HCT116 (cell line): Measurements from ENCODE around the gene HCRT. TPM values are rescaled to one million over a fixed set of nuclear protein-coding genes. Genes with fewer than 3 reads are reported as not detected.

Experiments used
- ATAC-seq: fragments of 200-7000 bp; cut with Tn5 transposase; 2 replicates; pipeline ENCODE4 v1.9.1; 2020; ENCODE audit warnings: mild to moderate bottlenecking, moderate library complexity
- BruUV-seq: library from RNA; stranded (reverse); fragments of 400-500 nt; replicated peaks from 2 replicates; lab custom pipeline; 2021; lab: Mats Ljungman, UMichigan
- CTCF ChIA-PET: fragments of 300-600 bp; sonication (Branson Sonifier 250); formaldehyde crosslinking; loops from one replicate; lab custom pipeline; 2021; ENCODE audit warnings: antibody characterized with exemption; lab: Charles Lee
- POLR2A ChIA-PET: fragments of 300-600, 350-600 bp; sonication (Branson Sonifier 250); formaldehyde crosslinking; loops from one replicate; lab custom pipeline; 2021; ENCODE audit warnings: antibody characterized with exemption; lab: Charles Lee
- RAD21 ChIA-PET, 2 experiments: fragments of 300-600 bp; sonication (Branson Sonifier 250); formaldehyde crosslinking; loops; one replicate each; lab custom pipeline; 2023; ENCODE audit warnings: low total read pairs in 2 of 2; ENCODE audit not compliant: uncharacterized antibody in 2 of 2, unreplicated experiment in 2 of 2, low non-redundant PET in 1 of 2; lab: Charles Lee
- DNase-seq: peaks from one replicate; pipeline ENCODE4 v3.0.0-alpha.2; 2010; ENCODE audit warnings: low read depth, low spot score
- H2AFZ ChIP-seq: fragments of 200-600 bp; shearing (Covaris generic), sonication (generic); 2 replicates; pipeline ENCODE4 v1.6.1; 2017; ENCODE audit warnings: low read depth, mixed run types, mixed read lengths, antibody characterized with exemption, low read length; ENCODE audit not compliant: poor library complexity, severe bottlenecking
- H3K27ac ChIP-seq: 2 replicates; pipeline ENCODE4 v1.5.1; 2012; ENCODE audit warnings: low read depth, low read length
- H3K27me3 ChIP-seq: fragments of 200-600 bp; sonication (generic); 2 replicates; pipeline ENCODE4 v1.6.1; 2016; ENCODE audit warnings: mixed run types, low read length, mixed read lengths; ENCODE audit not compliant: insufficient read depth
- H3K36me3 ChIP-seq, 2 experiments: fragments of 200-500 bp in 1 of 2; fragments of 200-600 bp in 1 of 2; sonication (Bioruptor generic) in 1 of 2; sonication (generic) in 1 of 2; 2 replicates each; pipeline versions ENCODE4 v1.5.1 to v1.6.1; 2014 to 2016; ENCODE audit warnings: low read length in 2 of 2, inconsistent platforms in 1 of 2, mixed read lengths in 1 of 2, mixed run types in 1 of 2; ENCODE audit not compliant: insufficient read depth in 2 of 2, control insufficient read depth in 1 of 2
- H3K4me1 ChIP-seq, 2 experiments: fragments of 200-600 bp in 1 of 2; sonication (generic) in 1 of 2; 2 replicates each; pipeline versions ENCODE4 v1.5.1 to v1.6.1; 2012 to 2017; ENCODE audit warnings: low read length in 2 of 2, inconsistent platforms in 1 of 2, mild to moderate bottlenecking in 1 of 2, mixed read lengths in 1 of 2, mixed run types in 1 of 2, moderate library complexity in 1 of 2; ENCODE audit not compliant: insufficient read depth in 2 of 2, control insufficient read depth in 1 of 2
- H3K4me2 ChIP-seq: fragments of 200-600 bp; sonication (generic); 2 replicates; pipeline ENCODE4 v1.6.1; 2017; ENCODE audit warnings: mixed run types, low read length, mixed read lengths
- H3K4me3 ChIP-seq, 2 experiments: fragments of 200-600 bp in 1 of 2; sonication (generic) in 1 of 2; replicated peaks in 1 of 2; 2 replicates each; pipeline ENCODE4 v1.5.1; 2011 to 2016; ENCODE audit warnings: low read length in 2 of 2, control low read depth in 1 of 2, low read depth in 1 of 2, mild to moderate bottlenecking in 1 of 2, mixed read lengths in 1 of 2, mixed run types in 1 of 2
- H3K79me2 ChIP-seq: fragments of 200-600 bp; sonication (generic); 2 replicates; pipeline ENCODE4 v1.6.1; 2017; ENCODE audit warnings: mild to moderate bottlenecking, mixed run types, low read length, moderate library complexity, mixed read lengths; ENCODE audit not compliant: insufficient read depth
- H3K9ac ChIP-seq: fragments of 200-600 bp; sonication (generic); 2 replicates; pipeline ENCODE4 v1.6.1; 2016; ENCODE audit warnings: low read length, mixed read lengths
- H3K9me2 ChIP-seq: fragments of 200-600 bp; sonication (generic), shearing (Covaris generic); 2 replicates; pipeline ENCODE4 v1.6.1; 2017; ENCODE audit warnings: mixed run types, mild to moderate bottlenecking, moderate library complexity; ENCODE audit not compliant: insufficient read depth
- H3K9me3 ChIP-seq, 2 experiments: fragments of 200-500 bp in 1 of 2; fragments of 200-600 bp in 1 of 2; sonication (Bioruptor generic) in 1 of 2; sonication (generic) in 1 of 2; 2 replicates each; pipeline ENCODE4 v1.6.1; 2014 to 2017; ENCODE audit warnings: low read length in 2 of 2, mixed read lengths in 2 of 2, inconsistent platforms in 1 of 2, low read depth in 1 of 2, mild to moderate bottlenecking in 1 of 2, mixed run types in 1 of 2, moderate library complexity in 1 of 2; ENCODE audit not compliant: control insufficient read depth in 1 of 2, insufficient read depth in 1 of 2
- H4K20me1 ChIP-seq: fragments of 200-600 bp; sonication (generic), shearing (Covaris generic); 2 replicates; pipeline ENCODE4 v1.6.1; 2017; ENCODE audit warnings: mixed run types, mild to moderate bottlenecking, moderate library complexity; ENCODE audit not compliant: insufficient read depth
- CBX3 ChIP-seq: IDR thresholded peaks from 2 replicates; pipeline ENCODE4 v1.6.1; 2012; ENCODE audit warnings: low read depth
- CEBPB ChIP-seq: IDR thresholded peaks from 2 replicates; pipeline ENCODE4 v1.6.1; 2012; ENCODE audit warnings: low read depth
- CTCF ChIP-seq, 3 experiments: fragments of 200-600 bp in 1 of 3; sonication (generic) in 1 of 3; IDR thresholded peaks in 2 of 3; conservative IDR thresholded peaks in 1 of 3; 2 replicates each; pipeline ENCODE4 v1.5.1; 2012 to 2017; ENCODE audit warnings: low read depth in 2 of 3, low read length in 2 of 3, antibody characterized with exemption in 1 of 3, borderline replicate concordance in 1 of 3, control low read depth in 1 of 3, mild to moderate bottlenecking in 1 of 3, mixed read lengths in 1 of 3, mixed run types in 1 of 3, moderate library complexity in 1 of 3; ENCODE audit not compliant: insufficient read depth in 1 of 3
- EGR1 ChIP-seq: IDR thresholded peaks from 2 replicates; pipeline ENCODE4 v1.6.1; 2012; ENCODE audit warnings: low read depth
- ELF1 ChIP-seq: IDR thresholded peaks from 2 replicates; pipeline ENCODE4 v1.6.1; 2012; ENCODE audit warnings: low read depth, borderline replicate concordance
- EZH2 ChIP-seq: fragments of 200-600 bp; sonication (generic); IDR thresholded peaks from 2 replicates; pipeline ENCODE4 v1.6.1; 2017; ENCODE audit warnings: antibody characterized with exemption, mixed run types
- EZH2phosphoT487 ChIP-seq: fragments of 200-600 bp; IDR thresholded peaks from 2 replicates; pipeline ENCODE4 v1.6.1; 2018; ENCODE audit warnings: antibody characterized with exemption, borderline replicate concordance
- FOSL1 ChIP-seq: IDR thresholded peaks from 2 replicates; pipeline ENCODE4 v1.6.1; 2012; ENCODE audit warnings: low read depth
- JUND ChIP-seq: IDR thresholded peaks from 2 replicates; pipeline ENCODE4 v1.6.1; 2012
- MAX ChIP-seq: IDR thresholded peaks from 2 replicates; pipeline ENCODE4 v1.6.1; 2012
- POLR2A ChIP-seq: IDR thresholded peaks from 2 replicates; pipeline ENCODE4 v1.7.0; 2011; ENCODE audit warnings: borderline replicate concordance; ENCODE audit not compliant: insufficient read depth, insufficient read length; ENCODE audit errors: extremely low read depth
- POLR2AphosphoS5 ChIP-seq: IDR thresholded peaks from 2 replicates; pipeline ENCODE4 v1.6.1; 2011; ENCODE audit warnings: mild to moderate bottlenecking, low read depth, low read length, moderate library complexity
- REST ChIP-seq: IDR thresholded peaks from 2 replicates; pipeline ENCODE4 v1.6.1; 2012; ENCODE audit warnings: low read depth
- SIN3A ChIP-seq: IDR thresholded peaks from 2 replicates; pipeline ENCODE4 v1.6.1; 2012; ENCODE audit warnings: low read depth
- SP1 ChIP-seq: IDR thresholded peaks from 2 replicates; pipeline ENCODE4 v1.6.1; 2012; ENCODE audit warnings: low read depth
- TCF7L2 ChIP-seq: IDR thresholded peaks from 2 replicates; pipeline ENCODE4 v1.7.0; 2011; ENCODE audit warnings: borderline replicate concordance, inconsistent platforms; ENCODE audit not compliant: insufficient read depth, insufficient read length; ENCODE audit errors: extremely low read depth
- ZFX ChIP-seq: fragments of 450-650 bp; IDR thresholded peaks from 2 replicates; pipeline ENCODE4 v1.6.1; 2017
- intact Hi-C: fragments of 100-400 bp; cut with micrococcal nuclease; formaldehyde crosslinking; loops from 2 replicates; pipeline ENCODE4 v1.10.0; 2022
- total RNA-seq: library from RNA; stranded (reverse); gene quantifications from one replicate; pipeline ENCODE4 v1.2.1, GENCODE V29; 2021; ENCODE audit not compliant: unreplicated experiment

The HCRT gene
- total RNA-seq, 1 experiment from 2014 or later, result not detected

DNA sequence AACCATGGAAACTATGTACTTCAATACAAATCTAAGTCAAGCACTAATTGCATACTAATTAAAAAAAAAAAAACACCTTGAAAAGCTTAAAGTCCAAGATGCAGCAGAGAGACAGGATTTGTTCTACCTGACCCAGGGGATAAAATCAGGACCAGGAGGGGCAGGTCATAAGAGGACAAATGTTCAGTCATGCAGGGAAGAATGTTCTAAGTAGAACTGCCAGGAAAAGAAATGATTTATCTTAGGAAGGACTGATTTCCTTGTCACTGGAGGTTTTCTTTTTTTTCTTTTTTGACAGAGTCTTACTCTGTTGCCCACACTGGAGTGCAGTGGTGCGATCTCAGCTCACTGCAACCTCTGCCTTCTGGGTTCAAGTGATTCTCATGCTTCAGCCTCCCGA is 18.1 kb upstream of the HCRT start:
- BruUV-seq, result no TSS peak
- no peaks in the 10 kb centered on the region for H3K9me2 ChIP-seq
- H3K27me3 ChIP-seq, result no peaks in the 10 kb centered on the region
- no peak overlapping the region for H3K27ac ChIP-seq
- H2AFZ ChIP-seq, result no peak overlapping the region
- H3K4me2 ChIP-seq, result no peak overlapping the region
- no peak overlapping the region for H3K4me3 ChIP-seq
- H4K20me1 ChIP-seq, result no peaks in the 10 kb centered on the region
- H3K79me2 ChIP-seq, result no peaks in the 10 kb centered on the region
- ChIA-PET POLR2A (no interaction called here), CTCF (no interaction called here), RAD21 (no interaction called here)
- no peak overlapping the region for H3K9ac ChIP-seq
- H3K4me1 ChIP-seq, result no peaks in the 10 kb centered on the region
- intact Hi-C loops, result no loop called here
- ATAC-seq (no peak), DNase-seq (no peak)
- TF ChIP-seq SIN3A (no peak), EGR1 (no peak), CTCF (IDR thresholded peaks at IDR 0.05 in 2 of 3, conservative IDR thresholded peaks at IDR 0.05 in 1 of 3; ENCODE audit: borderline replicate concordance in 1 of 3, insufficient read depth in 1 of 3, low read depth in 2 of 3, low read length in 2 of 3) (no peak), MAX (no peak), TCF7L2 (no peak), POLR2AphosphoS5 (no peak), FOSL1 (no peak), CBX3 (no peak), ZFX (no peak), POLR2A (no peak), JUND (no peak), ELF1 (no peak), CEBPB (no peak), SP1 (no peak), EZH2 (no peak), EZH2phosphoT487 (no peak), REST (no peak)
- no peaks in the 10 kb centered on the region for H3K36me3 ChIP-seq
- H3K9me3 ChIP-seq, result no peaks in the 10 kb centered on the region
